Left colon (tissue), 2 donors: Measurements from ENCODE around the gene RITA1. TPM values are rescaled to one million over a fixed set of nuclear protein-coding genes. Genes with fewer than 3 reads are reported as not detected.
A peak's percentile ranks its signal among the peaks of the same experiment; 100 is the strongest.
"Not testable (repeated sequence)": the region's sequence is repeated elsewhere in the genome, so short reads cannot be mapped to it uniquely, and the experiment has no call there.

Experiments
- ATAC-seq: fragments of 200-7000 bp; cut with Tn5 transposase; one replicate; pipeline ENCODE4 v1.9.1; 2020; ENCODE audit warnings: mild to moderate bottlenecking, moderate library complexity
- DNase-seq, 2 donors: peaks; one replicate each; pipeline ENCODE4 v3.0.0-alpha.2; 2020
- intact Hi-C, 2 donors: fragments of 100-400 bp; cut with DNase I in 1 of 2; cut with micrococcal nuclease in 1 of 2; formaldehyde crosslinking; loops; one replicate each; pipeline versions ENCODE4 v1.11.2 to v1.14.0; 2022; cut with DNase I, micrococcal nuclease
- total RNA-seq, 2 donors: library from RNA; stranded (reverse); fragmentation: NEBNext Ultra II Directional; extraction: Animal tissue kit (Norgen Biotek cat#: 25700); gene quantifications; one replicate each; pipeline ENCODE4 v1.2.1, GENCODE V29; 2021
- donor health status: DM: no; HTN: no; CAD: no.
- donor health status: DM: yes; HTN: yes; CAD: no.

RITA1 gene
- total RNA-seq, 2 donors from 2014 or later: 17.4 to 18.0 TPM

GRCh38 chr12:113196582-113196981 is 11.1 kb downstream of the RITA1 start:
- intact Hi-C loops: no loop called here
- DNase-seq: no peak
- ATAC-seq: no peak

GRCh38 chr12:113196990-113197389 is 11.5 kb downstream of the RITA1 start:
- peak; percentile 65 to 66 for DNase-seq
- ATAC-seq: peak; percentile 86
- intact Hi-C loops: no loop called here

- intact Hi-C loops: no loop called here
- no peak for ATAC-seq
- no peak for DNase-seq
These were observed 12.1 kb downstream of the RITA1 start for GRCh38 chr12:113197518-113198077.

GRCh38 chr12:113198296-113198695 is 12.8 kb downstream of the RITA1 start:
- ATAC-seq (no peak), DNase-seq (no peak)
- intact Hi-C loops: no loop called here

GRCh38 chr12:113200021-113200797 is 14.7 kb downstream of the RITA1 start:
- intact Hi-C loops: no loop called here
- no peak for ATAC-seq

GRCh38 chr12:113201187-113202177 is 16.0 kb downstream of the RITA1 start:
- intact Hi-C loops: no loop called here
- ATAC-seq: no peak
- no peak for DNase-seq

More at GRCh38 chr12:113200021-113200797, 14.7 kb downstream of the RITA1 start:
- no peak for DNase-seq

GRCh38 chr12:113202300-113203075 is 17.0 kb downstream of the RITA1 start:
- DNase-seq (no peak), ATAC-seq (no peak)
- intact Hi-C loops: no loop called here

GRCh38 chr12:113203852-113204760 is 18.6 kb downstream of the RITA1 start:
- no peak for ATAC-seq
- DNase-seq: no peak
- intact Hi-C loops: no loop called here

GRCh38 chr12:113204804-113205203 is 19.3 kb downstream of the RITA1 start:
- DNase-seq: no peak
- ATAC-seq: peak; percentile 54
- intact Hi-C loops: no loop called here

- ATAC-seq, DNase-seq, intact Hi-C loops: not testable (repeated sequence)
These were observed 21.3 kb downstream of the RITA1 start for GRCh38 chr12:113206802-113207201.

- intact Hi-C loops: no loop called here
- no peak for ATAC-seq
- no peak for DNase-seq
These were observed 22.1 kb downstream of the RITA1 start for GRCh38 chr12:113207613-113208040.

- ATAC-seq: peak; percentile 49
- DNase-seq: peak; percentile 54 to 60
- intact Hi-C loops: no loop called here
These were observed 22.8 kb downstream of the RITA1 start for GRCh38 chr12:113208041-113208934.

- intact Hi-C loops: no loop called here
- DNase-seq: no peak
- no peak for ATAC-seq
These were observed 25.6 kb downstream of the RITA1 start for GRCh38 chr12:113211160-113211559.

- intact Hi-C loops: no loop called here
- DNase-seq: peak in 1 of 2 donors; percentile 53
- ATAC-seq: peak; percentile 80
These were observed 29.4 kb downstream of the RITA1 start for GRCh38 chr12:113214895-113215400.

- DNase-seq: no peak
- intact Hi-C loops: no loop called here
- ATAC-seq: no peak
These were observed 30.5 kb downstream of the RITA1 start for GRCh38 chr12:113216027-113216426.

GRCh38 chr12:113220593-113221180 is 35.2 kb downstream of the RITA1 start:
- DNase-seq: no peak
- no peak for ATAC-seq
- intact Hi-C loops: no loop called here
